Mesendoderm (in vitro differentiated cells): ENCODE measurements around the gene RFC4.
A peak's percentile ranks its signal among the peaks of the same experiment; 100 is the strongest.

Experiments
- DNase-seq: peaks from one replicate; pipeline ENCODE4 v3.0.0; 2013
- H2AK5ac ChIP-seq: 2 replicates; pipeline ENCODE4 v1.6.1; 2013; ENCODE audit warnings: low read length, inconsistent platforms
- H2BK120ac ChIP-seq: 2 replicates; pipeline ENCODE4 v1.6.1; 2013; ENCODE audit warnings: low read depth, mild to moderate bottlenecking, low read length, moderate library complexity, mixed read lengths
- H2BK15ac ChIP-seq: replicated peaks from 2 replicates; pipeline ENCODE4 v1.6.1; 2013; ENCODE audit warnings: low read depth, mild to moderate bottlenecking, moderate library complexity
- H2BK5ac ChIP-seq: 2 replicates; pipeline ENCODE4 v1.6.1; 2013; ENCODE audit warnings: low read length, inconsistent platforms
- H3K18ac ChIP-seq: 2 replicates; pipeline ENCODE4 v1.6.1; 2013; ENCODE audit warnings: mild to moderate bottlenecking, low read length, mixed read lengths
- H3K23ac ChIP-seq: one replicate; pipeline ENCODE4 v1.6.1; 2013; ENCODE audit warnings: low read length
- H3K27ac ChIP-seq: 2 replicates; pipeline ENCODE4 v1.5.1; 2013; ENCODE audit warnings: low read depth, mild to moderate bottlenecking, inconsistent platforms, low read length, moderate library complexity
- H3K27me3 ChIP-seq: 2 replicates; pipeline ENCODE4 v1.6.1; 2013; ENCODE audit warnings: low read length, control low read depth, mild to moderate bottlenecking, inconsistent platforms; ENCODE audit not compliant: insufficient read depth, poor library complexity
- H3K36me3 ChIP-seq: 2 replicates; pipeline ENCODE4 v1.6.1; 2013; ENCODE audit warnings: low read length, inconsistent platforms; ENCODE audit not compliant: control insufficient read depth, insufficient read depth
- H3K4ac ChIP-seq: one replicate; pipeline ENCODE4 v1.6.1; 2013; ENCODE audit warnings: low read depth, mild to moderate bottlenecking, low read length, moderate library complexity
- H3K4me1 ChIP-seq: 2 replicates; pipeline ENCODE4 v1.6.1; 2013; ENCODE audit warnings: low read depth, low read length, inconsistent platforms; ENCODE audit not compliant: control insufficient read depth
- H3K4me2 ChIP-seq: 2 replicates; pipeline ENCODE4 v1.6.1; 2013; ENCODE audit warnings: low read length
- H3K4me3 ChIP-seq: 2 replicates; pipeline ENCODE4 v1.5.1; 2013; ENCODE audit warnings: mild to moderate bottlenecking, low read length
- H3K56ac ChIP-seq: one replicate; pipeline ENCODE4 v1.6.1; 2013; ENCODE audit warnings: low read length
- H3K79me1 ChIP-seq: 2 replicates; pipeline ENCODE4 v1.6.1; 2013; ENCODE audit warnings: low read length, inconsistent platforms
- H3K79me2 ChIP-seq: 2 replicates; pipeline ENCODE4 v1.6.1; 2013; ENCODE audit warnings: mild to moderate bottlenecking, low read length; ENCODE audit not compliant: control insufficient read depth, insufficient read depth
- H3K9ac ChIP-seq: 2 replicates; pipeline ENCODE4 v1.6.1; 2013; ENCODE audit warnings: low read length, inconsistent platforms
- H4K5ac ChIP-seq: one replicate; pipeline ENCODE4 v1.6.1; 2013; ENCODE audit warnings: low read length
- H4K8ac ChIP-seq: one replicate; pipeline ENCODE4 v1.6.1; 2013; ENCODE audit warnings: low read depth, mild to moderate bottlenecking, control low read depth, low read length, moderate library complexity
- WGBS: extraction: QIAGEN DNeasy Blood & Tissue Kit; methylation state at CpG from one replicate; pipeline ENCODE4 v1.1.7; 2013; ENCODE audit warnings: low lambda C conversion rate, missing lambda C conversion rate; ENCODE audit not compliant: insufficient coverage; ENCODE audit errors: extremely low coverage; 5-methylcytosine and 5-hydroxymethylcytosine counted together

RFC4 gene

DNA sequence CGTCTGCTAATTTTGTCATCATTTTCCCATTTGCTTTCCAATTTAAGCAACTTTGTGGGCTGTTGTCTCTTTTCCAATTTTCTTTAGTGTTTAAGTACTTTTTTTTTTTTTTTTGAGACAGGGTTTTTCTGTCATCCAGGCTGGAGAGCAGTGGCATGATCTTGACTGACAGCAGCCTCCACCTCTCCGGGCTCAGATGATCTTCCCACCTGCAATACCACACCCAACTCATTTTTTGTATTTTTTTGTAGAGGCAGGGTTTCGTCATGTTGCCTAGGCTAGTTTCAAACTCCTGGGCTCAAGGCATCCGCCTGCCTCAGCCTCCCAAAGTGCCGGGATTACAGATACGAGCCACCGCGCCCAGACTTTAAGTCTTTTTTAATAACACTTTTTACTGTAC is 49.1 kb downstream of the RFC4 start:
- H2BK120ac ChIP-seq, result no peak overlapping the region
- no peak overlapping the region for H2BK15ac ChIP-seq
- no peak overlapping the region for H3K18ac ChIP-seq
- H3K79me1 ChIP-seq, result no peaks in the 10 kb centered on the region
- H3K9ac ChIP-seq, result no peak overlapping the region
- H3K36me3 ChIP-seq, result no peaks in the 10 kb centered on the region
- H3K27ac ChIP-seq, result no peak overlapping the region
- H4K8ac ChIP-seq, result no peak overlapping the region
- H3K27me3 ChIP-seq, result no peaks in the 10 kb centered on the region
- H3K79me2 ChIP-seq, result no peaks in the 10 kb centered on the region
- no peak overlapping the region for H2AK5ac ChIP-seq
- no CpG with 5 or more reads among the region's 8 CpGs for WGBS
- no peak overlapping the region for H3K4me2 ChIP-seq
- no peak overlapping the region for H3K56ac ChIP-seq
- H3K23ac ChIP-seq, result no peak overlapping the region
- no peak overlapping the region for H2BK5ac ChIP-seq
- H4K5ac ChIP-seq, result no peak overlapping the region
- H3K4me3 ChIP-seq, result no peak overlapping the region
- no peaks in the 10 kb centered on the region for H3K4me1 ChIP-seq
- H3K4ac ChIP-seq, result no peak overlapping the region
- no peak for DNase-seq

DNA sequence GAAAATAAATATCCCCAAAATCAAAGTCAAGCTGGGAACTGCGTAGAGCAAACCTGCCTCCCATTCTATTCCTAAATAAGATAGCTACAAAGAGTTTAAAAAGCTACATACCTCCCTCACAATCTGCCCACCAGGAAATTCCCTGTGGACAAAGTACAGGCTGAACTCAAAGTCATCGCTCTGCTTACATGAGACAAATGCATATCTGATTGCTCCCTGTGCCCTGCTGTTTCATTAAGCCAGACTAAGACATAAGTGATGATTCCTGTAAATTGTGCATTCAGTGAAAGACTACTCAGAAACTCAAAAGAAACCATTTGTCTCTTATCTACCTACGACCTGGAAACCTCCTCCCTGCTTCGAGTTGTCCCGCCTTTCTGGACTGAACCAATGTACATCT is 51.4 kb downstream of the RFC4 start:
- no peak overlapping the region for H3K23ac ChIP-seq
- WGBS, result no CpG with 5 or more reads among the region's 5 CpGs
- H3K4me3 ChIP-seq, result no peak overlapping the region
- H2AK5ac ChIP-seq, result no peak overlapping the region
- no peak overlapping the region for H3K18ac ChIP-seq
- no peaks in the 10 kb centered on the region for H3K36me3 ChIP-seq
- H4K8ac ChIP-seq, result no peak overlapping the region
- H3K9ac ChIP-seq, result no peak overlapping the region
- H3K79me2 ChIP-seq, result no peaks in the 10 kb centered on the region
- DNase-seq, result no peak
- H3K56ac ChIP-seq, result no peak overlapping the region
- H3K79me1 ChIP-seq, result no peaks in the 10 kb centered on the region
- no peak overlapping the region for H3K4ac ChIP-seq
- H3K4me2 ChIP-seq, result no peak overlapping the region
- no peaks in the 10 kb centered on the region for H3K4me1 ChIP-seq
- H2BK15ac ChIP-seq, result no peak overlapping the region
- no peak overlapping the region for H2BK5ac ChIP-seq
- no peaks in the 10 kb centered on the region for H3K27me3 ChIP-seq
- H2BK120ac ChIP-seq, result no peak overlapping the region
- no peak overlapping the region for H4K5ac ChIP-seq
- no peak overlapping the region for H3K27ac ChIP-seq

DNA sequence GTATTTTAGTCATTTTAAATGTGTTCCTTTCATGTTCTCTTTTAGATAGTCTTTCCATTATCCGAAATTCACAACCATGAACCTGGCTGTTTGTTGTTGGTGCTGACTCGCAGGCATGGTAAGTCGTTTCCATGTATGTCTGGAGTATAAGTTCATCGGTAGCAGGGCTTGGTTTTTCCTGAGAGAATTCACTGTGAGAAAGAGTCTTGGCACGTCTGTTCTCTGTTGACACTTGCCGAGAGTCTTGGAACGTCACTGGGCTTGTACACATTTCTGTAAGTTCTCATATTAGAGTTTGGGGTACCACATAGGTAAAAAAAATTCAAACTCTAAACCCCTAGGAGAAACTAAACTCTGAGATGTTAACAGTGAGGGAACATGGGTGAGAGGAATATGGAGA is 52.3 kb downstream of the RFC4 start:
- H3K9ac ChIP-seq, result no peak overlapping the region
- no peak for DNase-seq
- no peak overlapping the region for H2BK15ac ChIP-seq
- H3K4me1 ChIP-seq, result no peaks in the 10 kb centered on the region
- no CpG with 5 or more reads among the region's 7 CpGs for WGBS
- no peak overlapping the region for H3K23ac ChIP-seq
- no peaks in the 10 kb centered on the region for H3K36me3 ChIP-seq
- H3K4me3 ChIP-seq, result no peak overlapping the region
- H3K4ac ChIP-seq, result peak overlapping the region; percentile 29
- no peak overlapping the region for H4K5ac ChIP-seq
- no peak overlapping the region for H3K56ac ChIP-seq
- H3K79me2 ChIP-seq, result no peaks in the 10 kb centered on the region
- no peak overlapping the region for H3K4me2 ChIP-seq
- no peak overlapping the region for H3K27ac ChIP-seq
- H3K79me1 ChIP-seq, result no peaks in the 10 kb centered on the region
- no peak overlapping the region for H2AK5ac ChIP-seq
- H2BK120ac ChIP-seq, result peak overlapping the region; percentile 67
- H2BK5ac ChIP-seq, result no peak overlapping the region
- H3K27me3 ChIP-seq, result no peaks in the 10 kb centered on the region
- H4K8ac ChIP-seq, result no peak overlapping the region
- no peak overlapping the region for H3K18ac ChIP-seq

DNA sequence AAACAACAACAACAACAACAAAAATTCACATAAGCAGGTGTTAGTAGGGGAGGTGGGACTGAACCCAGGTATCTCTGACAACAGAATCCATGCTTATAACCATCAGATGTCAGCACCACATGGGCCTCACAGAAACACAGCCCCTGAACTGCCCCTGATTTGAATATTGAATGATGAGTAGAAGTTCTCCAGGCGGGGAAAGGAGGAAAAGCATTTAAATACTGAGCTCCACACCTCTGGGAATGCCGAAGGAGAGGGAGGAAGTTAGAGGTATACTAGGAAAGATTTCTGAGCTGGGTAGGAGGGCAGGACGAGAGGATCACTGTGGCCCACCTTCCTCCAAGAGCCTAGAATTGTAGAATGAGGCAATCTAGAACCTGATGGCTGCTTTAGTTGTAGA is 54.8 kb downstream of the RFC4 start:
- Histone ChIP-seq H2AK5ac (no peak overlapping the region), H3K4me1 (no peaks in the 10 kb centered on the region), H3K18ac (peak overlapping the region; percentile 41), H2BK15ac (no peak overlapping the region), H3K4me2 (no peak overlapping the region), H3K4me3 (no peak overlapping the region), H3K4ac (peak overlapping the region; percentile 42), H2BK5ac (no peak overlapping the region), H3K79me2 (no peaks in the 10 kb centered on the region), H3K27ac (no peak overlapping the region), H4K5ac (no peak overlapping the region), H3K79me1 (no peaks in the 10 kb centered on the region), H3K56ac (no peak overlapping the region), H2BK120ac (no peak overlapping the region), H3K23ac (no peak overlapping the region), H3K27me3 (no peaks in the 10 kb centered on the region), H3K36me3 (no peaks in the 10 kb centered on the region), H4K8ac (no peak overlapping the region), H3K9ac (no peak overlapping the region)
- DNase-seq, result peak; percentile 34
- WGBS, result no CpG with 5 or more reads among the region's 3 CpGs

DNA sequence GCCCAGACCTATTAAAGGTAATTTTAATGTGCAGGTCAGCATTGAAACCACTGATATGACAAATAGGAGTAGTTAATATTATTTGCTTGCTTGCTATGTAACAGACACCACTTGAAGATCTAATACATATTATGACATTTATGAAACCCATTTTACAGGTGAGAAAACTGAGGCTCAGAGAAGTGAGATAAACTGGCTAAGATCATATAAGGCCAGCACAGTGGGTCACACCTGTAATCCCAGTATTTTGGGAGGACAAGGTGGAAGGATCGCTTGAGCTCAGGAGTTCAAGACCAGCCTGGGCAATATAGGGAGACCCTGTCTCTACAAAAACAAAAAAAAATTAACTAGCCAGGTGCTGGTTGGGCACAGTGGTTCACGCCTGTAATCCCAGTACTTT is 56.0 kb downstream of the RFC4 start:
- no peak overlapping the region for H3K9ac ChIP-seq
- no CpG with 5 or more reads among the region's 2 CpGs for WGBS
- no peak overlapping the region for H3K23ac ChIP-seq

DNA sequence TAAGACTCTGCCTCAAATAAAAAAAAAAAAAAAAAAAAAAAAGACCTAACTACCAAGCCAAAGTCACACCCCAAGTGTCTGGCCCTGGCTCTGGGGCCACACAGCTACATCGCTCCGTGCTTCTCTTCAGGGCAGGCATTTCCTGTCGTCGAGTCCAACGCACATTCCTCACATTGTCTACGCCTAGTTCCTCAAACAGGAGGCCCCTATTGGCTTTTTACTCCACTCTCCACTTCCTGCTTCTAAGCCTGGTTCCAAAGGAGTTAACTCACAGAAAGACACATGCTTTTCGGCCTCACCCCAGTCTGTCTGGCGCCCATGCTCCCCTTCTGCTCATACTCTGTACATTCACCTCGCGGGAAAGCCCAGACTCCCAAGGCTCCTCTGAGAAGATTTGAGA is 60.3 kb downstream of the RFC4 start:
- no CpG with 5 or more reads among the region's 10 CpGs for WGBS
- H3K4ac ChIP-seq, result no peak overlapping the region
- no peak overlapping the region for H2AK5ac ChIP-seq
- peak overlapping the region; percentile 1 for H3K56ac ChIP-seq
- no peak overlapping the region for H3K23ac ChIP-seq
- no peak overlapping the region for H2BK5ac ChIP-seq
- no peaks in the 10 kb centered on the region for H3K4me1 ChIP-seq
- H3K36me3 ChIP-seq, result no peaks in the 10 kb centered on the region
- H4K8ac ChIP-seq, result no peak overlapping the region
- H3K4me3 ChIP-seq, result no peak overlapping the region
- H3K27ac ChIP-seq, result no peak overlapping the region
- no peaks in the 10 kb centered on the region for H3K79me1 ChIP-seq
- no peak overlapping the region for H3K18ac ChIP-seq
- no peak overlapping the region for H3K9ac ChIP-seq
- no peak overlapping the region for H2BK15ac ChIP-seq
- H3K4me2 ChIP-seq, result no peak overlapping the region
- H3K79me2 ChIP-seq, result no peaks in the 10 kb centered on the region
- H4K5ac ChIP-seq, result no peak overlapping the region
- H2BK120ac ChIP-seq, result no peak overlapping the region
- DNase-seq, result peak; percentile 97
- no peaks in the 10 kb centered on the region for H3K27me3 ChIP-seq

More for the DNA sequence above, 56.0 kb downstream of the RFC4 start:
- Histone ChIP-seq H2BK5ac (no peak overlapping the region), H2BK120ac (no peak overlapping the region), H3K4ac (no peak overlapping the region), H3K4me3 (no peak overlapping the region), H3K56ac (no peak overlapping the region), H3K4me2 (no peak overlapping the region), H3K4me1 (no peaks in the 10 kb centered on the region), H3K18ac (no peak overlapping the region), H4K5ac (no peak overlapping the region), H3K36me3 (no peaks in the 10 kb centered on the region), H3K79me1 (no peaks in the 10 kb centered on the region), H3K79me2 (no peaks in the 10 kb centered on the region), H3K27ac (no peak overlapping the region), H2AK5ac (no peak overlapping the region), H2BK15ac (no peak overlapping the region), H3K27me3 (no peaks in the 10 kb centered on the region), H4K8ac (no peak overlapping the region)
- no peak for DNase-seq
